ENCODE results near the gene FASLG.

DNA sequence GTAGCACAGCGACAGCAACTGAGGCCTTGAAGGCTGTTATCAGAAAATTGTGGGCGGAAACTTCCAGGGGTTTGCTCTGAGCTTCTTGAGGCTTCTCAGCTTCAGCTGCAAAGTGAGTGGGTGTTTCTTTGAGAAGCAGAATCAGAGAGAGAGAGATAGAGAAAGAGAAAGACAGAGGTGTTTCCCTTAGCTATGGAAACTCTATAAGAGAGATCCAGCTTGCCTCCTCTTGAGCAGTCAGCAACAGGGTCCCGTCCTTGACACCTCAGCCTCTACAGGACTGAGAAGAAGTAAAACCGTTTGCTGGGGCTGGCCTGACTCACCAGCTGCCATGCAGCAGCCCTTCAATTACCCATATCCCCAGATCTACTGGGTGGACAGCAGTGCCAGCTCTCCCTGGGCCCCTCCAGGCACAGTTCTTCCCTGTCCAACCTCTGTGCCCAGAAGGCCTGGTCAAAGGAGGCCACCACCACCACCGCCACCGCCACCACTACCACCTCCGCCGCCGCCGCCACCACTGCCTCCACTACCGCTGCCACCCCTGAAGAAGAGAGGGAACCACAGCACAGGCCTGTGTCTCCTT lies at the start of gene FASLG:
- TF ChIP-seq POLR2A (IDR thresholded peaks at IDR 0.05): no peak
- TF ChIP-seq, protein P1, sequence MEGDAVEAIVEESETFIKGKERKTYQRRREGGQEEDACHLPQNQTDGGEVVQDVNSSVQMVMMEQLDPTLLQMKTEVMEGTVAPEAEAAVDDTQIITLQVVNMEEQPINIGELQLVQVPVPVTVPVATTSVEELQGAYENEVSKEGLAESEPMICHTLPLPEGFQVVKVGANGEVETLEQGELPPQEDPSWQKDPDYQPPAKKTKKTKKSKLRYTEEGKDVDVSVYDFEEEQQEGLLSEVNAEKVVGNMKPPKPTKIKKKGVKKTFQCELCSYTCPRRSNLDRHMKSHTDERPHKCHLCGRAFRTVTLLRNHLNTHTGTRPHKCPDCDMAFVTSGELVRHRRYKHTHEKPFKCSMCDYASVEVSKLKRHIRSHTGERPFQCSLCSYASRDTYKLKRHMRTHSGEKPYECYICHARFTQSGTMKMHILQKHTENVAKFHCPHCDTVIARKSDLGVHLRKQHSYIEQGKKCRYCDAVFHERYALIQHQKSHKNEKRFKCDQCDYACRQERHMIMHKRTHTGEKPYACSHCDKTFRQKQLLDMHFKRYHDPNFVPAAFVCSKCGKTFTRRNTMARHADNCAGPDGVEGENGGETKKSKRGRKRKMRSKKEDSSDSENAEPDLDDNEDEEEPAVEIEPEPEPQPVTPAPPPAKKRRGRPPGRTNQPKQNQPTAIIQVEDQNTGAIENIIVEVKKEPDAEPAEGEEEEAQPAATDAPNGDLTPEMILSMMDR (IDR thresholded peaks at IDR 0.05): no peak

Measured in body of pancreas (tissue), 4 donors.